HG02938 (cell line): ENCODE data around the gene KMT2C.
"Not testable (repeated sequence)": the region's sequence is repeated elsewhere in the genome, so short reads cannot be mapped to it uniquely, and the experiment has no call there.

Experiments
- ATAC-seq: cut with Tn5 transposase; IDR thresholded peaks from one replicate; pipeline ENCODE4 v1.9.1; 2021; ENCODE audit warnings: mild to moderate bottlenecking, moderate library complexity; ENCODE audit not compliant: unreplicated experiment

Gene KMT2C

GRCh38 chr7:152234421-152234820 lies 201.4 kb downstream of the KMT2C start:
- not testable (repeated sequence) for ATAC-seq

- no peak for ATAC-seq
Observed at GRCh38 chr7:152231089-152231488, 204.7 kb downstream of the KMT2C start.

DNA sequence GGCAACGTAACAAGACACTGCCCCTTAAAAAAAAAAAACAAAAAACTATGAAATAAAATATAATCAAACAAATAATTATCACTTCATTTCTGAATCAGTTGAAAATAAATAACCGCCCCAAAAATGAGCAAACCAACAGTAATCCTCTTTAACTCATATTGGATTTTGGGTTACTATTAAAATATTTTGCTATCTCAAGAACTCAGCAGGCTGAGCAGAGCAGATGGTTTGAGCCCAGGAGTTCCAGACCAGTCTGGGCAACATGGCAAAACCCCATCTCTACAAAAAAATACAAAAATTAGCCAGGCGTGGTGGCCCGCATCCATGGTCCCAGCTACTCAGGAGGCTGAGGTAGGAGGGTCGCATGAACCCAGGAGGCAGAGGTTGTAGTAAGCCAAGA lies 216.2 kb downstream of the KMT2C start:
- not testable (repeated sequence) for ATAC-seq

GRCh38 chr7:152208766-152209165 lies 227.0 kb downstream of the KMT2C start:
- ATAC-seq = not testable (repeated sequence)

GRCh38 chr7:152204417-152204816 lies 231.4 kb downstream of the KMT2C start:
- not testable (repeated sequence) for ATAC-seq

DNA sequence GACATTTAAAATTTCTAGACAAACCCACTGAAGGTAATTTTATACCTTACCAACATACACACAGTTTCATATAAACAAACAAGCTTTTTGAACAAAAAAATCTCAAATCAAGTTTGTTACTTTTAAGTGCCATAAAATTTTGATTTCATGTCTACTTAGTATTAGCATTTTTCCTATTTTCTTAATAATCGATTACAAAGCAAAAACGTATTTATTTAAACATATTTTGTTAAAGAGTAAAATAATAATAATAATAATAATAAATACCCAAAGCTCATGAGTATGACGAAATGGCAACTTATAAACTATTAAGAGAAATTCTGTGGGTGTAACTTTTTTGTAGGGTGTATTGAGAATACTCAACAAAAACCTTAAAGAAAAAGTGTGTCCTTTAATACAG lies 232.7 kb downstream of the KMT2C start:
- ATAC-seq = no peak

DNA sequence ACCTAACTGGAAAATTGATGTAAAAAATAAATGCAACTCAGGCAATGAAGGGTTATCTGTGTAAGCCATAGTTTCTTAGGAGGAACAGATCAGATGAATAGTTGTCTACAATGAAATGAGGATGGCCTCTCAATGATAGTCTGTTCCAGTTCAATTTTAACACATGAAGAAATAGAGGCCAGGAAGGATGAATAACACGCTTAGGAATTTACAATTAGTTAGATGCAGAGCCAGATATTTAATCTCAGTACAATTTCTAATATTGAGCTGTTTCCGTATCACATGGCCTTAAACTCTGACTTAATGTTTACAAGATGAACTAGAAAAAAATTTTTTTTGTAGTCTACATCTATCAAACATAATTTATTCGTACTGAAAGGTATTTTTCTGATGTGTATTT lies 233.7 kb downstream of the KMT2C start:
- no peak for ATAC-seq

DNA sequence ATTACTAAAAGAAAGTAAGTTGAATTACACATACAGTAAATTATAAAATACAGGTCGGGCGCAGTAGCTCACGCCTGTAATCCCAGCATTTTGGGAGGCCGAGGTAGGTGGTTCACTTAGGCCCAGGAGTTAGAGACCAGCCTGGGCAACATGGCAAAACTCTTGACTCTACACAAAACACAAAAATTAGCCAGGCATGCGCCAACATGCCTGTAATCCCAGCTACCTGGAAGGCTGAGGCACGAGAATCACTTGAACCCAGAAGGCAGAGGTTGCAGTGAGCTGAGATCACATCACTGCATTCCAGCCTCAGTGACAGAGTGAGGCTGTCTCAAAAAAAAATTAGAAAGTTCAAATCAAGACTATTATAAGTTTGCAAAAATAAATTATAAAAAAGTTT lies 235.4 kb downstream of the KMT2C start:
- no peak for ATAC-seq

DNA sequence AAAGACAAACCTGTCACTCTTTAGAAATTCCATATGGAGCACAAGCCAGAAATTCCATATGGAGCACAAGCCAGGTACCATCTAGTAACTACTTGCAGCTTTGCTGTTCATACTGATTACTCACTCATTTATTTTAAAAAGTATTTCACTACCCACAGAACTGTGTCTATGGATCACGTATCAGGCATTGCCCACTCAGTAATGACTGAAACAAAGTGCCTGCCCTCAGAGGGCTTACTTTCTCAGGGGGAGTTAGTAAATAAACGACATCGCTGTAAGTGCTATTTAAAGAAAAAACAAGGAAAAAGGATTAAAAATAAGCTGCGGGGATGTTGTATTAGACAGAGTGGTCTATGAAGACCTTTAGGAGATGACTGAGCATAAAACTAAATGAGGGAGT lies 239.4 kb downstream of the KMT2C start:
- ATAC-seq = no peak

GRCh38 chr7:152193880-152194279 lies 241.9 kb downstream of the KMT2C start:
- ATAC-seq = no peak

DNA sequence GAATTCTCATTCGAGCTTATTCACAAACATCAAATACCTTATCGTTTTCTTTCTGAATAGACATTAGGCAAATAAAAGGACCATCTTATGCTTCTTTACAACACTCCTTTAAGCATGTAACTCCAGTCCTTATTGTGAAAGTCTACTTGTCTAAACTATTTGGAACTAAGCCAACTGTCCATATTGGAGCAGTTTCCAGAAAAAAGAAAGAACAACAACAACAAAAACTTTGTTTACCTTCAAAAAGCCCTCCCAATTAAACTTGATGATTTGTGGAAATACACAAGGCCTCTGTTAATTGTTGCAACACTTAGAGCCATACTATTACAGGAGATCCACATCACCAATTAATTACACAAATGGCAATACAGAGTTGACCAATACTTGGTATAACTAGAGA lies 246.7 kb downstream of the KMT2C start:
- ATAC-seq = no peak

DNA sequence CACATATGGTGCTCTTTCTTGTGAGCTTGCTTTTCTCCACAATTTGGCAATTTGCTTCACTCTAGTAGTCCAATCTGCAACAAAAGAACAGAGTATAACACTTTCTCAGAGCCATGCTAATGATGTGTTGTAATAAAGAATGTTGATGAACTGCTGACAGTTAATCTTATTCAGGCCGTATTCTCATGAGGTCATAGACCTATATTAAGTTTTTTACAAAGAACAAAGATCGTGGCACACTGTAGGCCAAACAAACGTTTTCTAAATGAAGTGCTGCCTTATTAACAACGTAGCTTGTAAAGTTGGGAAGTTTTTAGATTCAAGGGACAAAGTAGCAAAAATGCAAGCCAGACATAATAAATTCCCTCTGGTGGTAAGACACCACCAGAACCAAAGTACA lies 250.2 kb downstream of the KMT2C start:
- ATAC-seq = no peak

DNA sequence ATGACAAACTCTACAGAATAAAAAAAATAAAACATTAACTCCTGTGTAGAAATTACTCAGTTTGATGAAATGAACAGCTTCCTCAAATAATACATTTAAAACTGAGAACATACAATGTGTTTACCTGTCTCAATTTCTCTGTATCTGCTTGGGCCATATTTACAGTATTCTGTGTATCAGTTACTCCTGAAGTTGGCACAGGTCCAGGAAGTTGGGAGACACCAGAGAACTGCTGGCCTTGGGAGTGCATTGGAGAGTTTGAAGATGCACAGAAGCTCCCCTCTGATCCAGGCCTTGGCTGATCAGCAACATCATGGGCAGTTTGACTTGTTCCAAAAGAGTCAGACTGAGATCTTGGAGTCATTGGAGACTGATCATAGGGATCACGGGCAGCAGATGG lies 255.2 kb downstream of the KMT2C start:
- no peak for ATAC-seq

GRCh38 chr7:152180048-152180447 lies 255.8 kb downstream of the KMT2C start:
- no peak for ATAC-seq

DNA sequence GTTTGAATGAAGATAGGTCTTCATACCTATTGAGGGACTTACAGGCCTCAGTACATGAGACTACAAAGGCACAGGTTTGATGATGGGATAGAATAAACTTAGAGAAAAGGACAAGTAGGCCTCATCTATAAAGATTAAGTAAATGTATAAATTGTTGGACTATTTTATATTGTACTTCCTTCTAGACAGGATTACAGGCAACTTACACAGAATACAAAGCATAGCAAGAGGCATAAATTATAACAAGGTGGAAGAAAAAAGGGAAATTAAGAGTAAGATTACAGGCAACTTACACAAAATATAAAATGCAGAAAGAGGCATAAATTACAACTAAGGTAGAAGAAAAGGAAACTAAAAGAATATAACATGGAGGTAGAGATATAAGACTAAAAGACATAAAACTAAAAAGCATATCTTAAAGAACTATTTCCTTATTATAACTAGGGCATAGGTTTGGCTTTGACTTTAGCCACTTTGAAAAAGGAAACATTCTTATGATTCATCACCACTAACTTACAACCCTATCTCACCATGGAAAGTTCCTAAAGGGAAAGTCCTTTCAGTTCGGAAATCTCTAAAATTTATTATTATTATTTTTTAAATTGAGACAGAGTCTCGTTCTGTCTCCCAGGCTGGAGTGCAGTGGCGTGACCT lies 257.3 kb downstream of the KMT2C start:
- ATAC-seq = no peak

DNA sequence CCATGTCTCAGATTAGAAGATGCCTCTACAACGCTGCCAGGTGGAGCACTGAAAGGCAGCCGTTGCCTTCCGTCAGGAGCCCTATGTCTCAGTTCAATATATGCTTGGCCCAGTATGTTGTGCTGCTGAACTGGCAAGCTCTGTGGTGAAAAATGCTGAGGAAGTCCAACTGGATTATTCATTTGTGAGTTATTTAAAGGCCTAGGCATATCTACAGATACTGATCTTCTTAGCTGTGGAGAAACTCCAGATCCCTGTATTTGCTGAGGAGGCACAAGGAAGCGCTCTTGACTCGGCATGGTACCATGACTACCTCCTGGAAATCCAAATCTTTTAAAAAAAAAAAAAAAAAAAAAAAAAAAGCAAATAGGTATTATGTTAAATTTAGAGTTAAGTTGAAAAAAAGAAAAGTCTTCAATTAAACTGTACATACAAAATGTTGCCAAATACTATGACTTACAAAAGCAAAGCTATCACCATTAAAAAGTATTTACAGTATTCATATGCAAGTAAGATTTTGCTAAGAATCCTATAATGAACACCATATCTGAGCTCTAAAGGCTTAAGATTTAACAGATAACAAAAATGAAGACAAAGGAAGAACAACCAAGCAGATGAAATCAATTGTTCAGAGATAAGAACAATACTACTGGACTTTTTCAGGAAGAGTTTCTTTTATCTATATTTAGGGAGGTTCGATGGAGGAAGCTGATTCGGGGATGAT lies 258.0 kb downstream of the KMT2C start:
- no peak for ATAC-seq

- ATAC-seq = peak; percentile 76
Observed at GRCh38 chr7:152176797-152177196, 259.0 kb downstream of the KMT2C start.

DNA sequence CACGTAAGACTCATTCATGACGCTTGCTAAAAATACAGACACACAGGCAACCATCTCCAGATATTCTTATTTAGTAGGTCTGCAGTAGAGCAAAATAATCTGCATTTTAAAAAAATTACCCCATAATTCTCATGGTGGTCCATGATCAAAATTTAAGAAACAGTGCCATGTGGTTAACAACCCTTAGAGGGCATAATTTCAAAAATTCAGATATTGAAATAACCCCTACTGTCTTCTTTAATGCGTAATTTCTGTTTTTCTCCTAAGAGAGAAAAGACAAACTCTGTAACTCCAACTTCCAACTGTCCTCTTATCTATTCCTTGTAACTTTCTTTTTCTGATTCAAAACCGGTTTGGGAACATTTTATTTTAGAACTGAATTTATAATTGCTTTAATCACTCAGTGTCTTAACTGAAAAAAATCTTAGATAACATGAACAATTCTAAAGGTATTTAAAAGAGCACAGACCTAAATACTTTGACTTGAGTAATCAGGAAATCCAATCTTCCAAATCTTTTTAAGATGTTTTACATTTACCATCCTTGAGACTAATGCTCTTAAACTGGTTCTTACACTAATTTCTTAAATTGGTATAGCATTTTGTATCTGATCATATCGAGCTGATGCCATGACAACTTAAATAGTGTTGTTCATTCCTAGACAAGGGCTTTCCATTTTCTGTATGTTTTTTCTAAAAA lies 262.3 kb downstream of the KMT2C start:
- ATAC-seq = no peak

DNA sequence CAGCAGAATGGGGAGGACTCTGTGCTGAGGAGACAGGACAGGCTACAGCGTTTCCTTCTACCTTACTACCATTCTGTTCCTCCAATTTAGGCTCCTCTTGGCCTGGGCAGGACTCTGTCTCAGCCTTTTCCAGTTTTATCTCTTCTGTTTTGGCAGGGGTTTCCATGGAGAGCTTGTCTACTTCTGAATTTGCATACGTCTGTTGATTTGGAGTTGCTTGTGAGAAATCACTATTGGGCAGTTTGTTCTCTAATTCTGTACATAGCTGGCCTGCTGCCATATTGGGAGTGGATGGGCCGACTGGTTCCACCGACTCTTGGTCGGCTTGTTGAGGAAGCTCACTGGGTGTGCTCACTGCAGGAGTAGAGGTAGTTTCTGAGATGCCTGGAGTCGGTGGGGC lies 273.5 kb downstream of the KMT2C start:
- ATAC-seq = no peak

GRCh38 chr7:152161171-152161570 lies 274.6 kb downstream of the KMT2C start:
- no peak for ATAC-seq

DNA sequence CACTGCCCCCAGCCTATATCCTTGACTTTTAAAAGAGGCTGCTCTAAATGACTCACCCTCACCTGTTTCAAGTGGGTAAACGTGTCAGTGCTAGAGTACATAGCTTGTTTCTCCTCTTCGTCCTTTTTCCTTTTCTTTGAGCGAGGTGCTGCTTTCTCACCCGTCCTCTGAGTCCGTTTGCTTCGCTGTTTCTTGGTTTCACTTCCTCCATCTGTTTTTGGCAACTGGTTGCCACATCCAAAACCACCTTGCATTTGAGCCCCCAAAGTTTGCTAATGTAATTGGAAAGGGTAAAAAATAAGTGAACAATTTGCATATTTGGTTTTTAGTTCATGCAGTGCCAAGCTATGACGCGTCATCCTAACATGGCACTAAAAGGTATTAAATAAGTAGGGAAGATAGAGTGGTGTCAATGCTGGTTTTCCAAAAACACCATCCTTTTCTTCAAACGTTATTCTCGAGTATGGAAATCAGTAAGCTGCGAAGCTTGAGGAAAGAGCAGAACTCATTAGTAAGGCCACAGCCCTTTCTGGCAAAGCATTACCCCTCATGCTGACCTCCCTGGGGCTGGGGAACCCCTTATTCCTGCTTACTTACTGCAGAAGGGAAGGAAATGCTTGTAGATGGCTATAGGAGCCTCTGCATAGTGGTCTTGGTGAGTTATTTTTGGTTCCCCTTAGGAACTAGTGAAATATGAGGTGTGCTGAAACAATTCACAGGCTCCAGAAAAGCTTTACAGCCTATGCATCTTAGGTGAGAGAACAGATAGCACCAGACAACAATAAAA lies 276.8 kb downstream of the KMT2C start:
- ATAC-seq = peak; percentile 89
